Neutrophil (primary cell): ENCODE measurements around the gene CRAT.

Experiments
- H3K27ac ChIP-seq: fragments of 200-600 bp; sonication (generic); 2 replicates; pipeline ENCODE4 v1.5.1; 2016; ENCODE audit warnings: mild to moderate bottlenecking, moderate library complexity
- H3K27me3 ChIP-seq: fragments of 200-600 bp; sonication (generic); 2 replicates; pipeline ENCODE4 v1.6.0; 2016; ENCODE audit warnings: mild to moderate bottlenecking
- H3K36me3 ChIP-seq: fragments of 200-600 bp; sonication (generic); 2 replicates; pipeline ENCODE4 v1.5.1; 2017
- H3K4me1 ChIP-seq, 2 experiments: fragments of 200-600 bp in 1 of 2; sonication (generic) in 1 of 2; 1 replicate in 1 of 2; 2 replicates in 1 of 2; pipeline versions ENCODE4 v1.5.1 to v1.6.1; 2013 to 2016; ENCODE audit warnings: low read depth in 1 of 2, low read length in 1 of 2, mild to moderate bottlenecking in 1 of 2, moderate library complexity in 1 of 2; ENCODE audit not compliant: control insufficient read depth in 1 of 2, insufficient read depth in 1 of 2
- H3K4me3 ChIP-seq, 2 experiments: fragments of 200-600 bp in 1 of 2; sonication (generic) in 1 of 2; 1 replicate in 1 of 2; 2 replicates in 1 of 2; pipeline ENCODE4 v1.5.1; 2013 to 2016; ENCODE audit warnings: low read depth in 1 of 2, low read length in 1 of 2, mild to moderate bottlenecking in 1 of 2, moderate library complexity in 1 of 2
- H3K9me3 ChIP-seq: fragments of 200-600 bp; sonication (generic); 2 replicates; pipeline ENCODE4 v1.5.1; 2016
- CTCF ChIP-seq: fragments of 200-600 bp; sonication (generic); IDR thresholded peaks from 2 replicates; pipeline ENCODE4 v1.5.1; 2016; ENCODE audit warnings: antibody characterized with exemption

CRAT gene

GRCh38 chr9:129145316-129145715, 34.7 kb upstream of the CRAT start:
- no peak for TF ChIP-seq CTCF
- peaks cover 12 to 16% of the 10 kb centered on the region in 2 experiments for H3K4me1 ChIP-seq
- no peak overlapping the region for H3K4me3 ChIP-seq
- H3K27ac ChIP-seq, result no peak overlapping the region
- H3K27me3 ChIP-seq, result no peaks in the 10 kb centered on the region
- H3K36me3 ChIP-seq, result peaks cover 38% of the 10 kb centered on the region
- no peaks in the 10 kb centered on the region for H3K9me3 ChIP-seq

GRCh38 chr9:129143031-129143927, 32.7 kb upstream of the CRAT start:
- peak; percentile 74 for TF ChIP-seq CTCF
- H3K4me3 ChIP-seq, result no peak overlapping the region
- peaks cover 26 to 28% of the 10 kb centered on the region in 2 experiments for H3K4me1 ChIP-seq
- H3K9me3 ChIP-seq, result no peaks in the 10 kb centered on the region
- peaks cover 35% of the 10 kb centered on the region for H3K36me3 ChIP-seq
- H3K27ac ChIP-seq, result no peak overlapping the region
- no peaks in the 10 kb centered on the region for H3K27me3 ChIP-seq

GRCh38 chr9:129142138-129142935, 31.7 kb upstream of the CRAT start:
- Histone ChIP-seq H3K9me3 (no peaks in the 10 kb centered on the region), H3K36me3 (peaks cover 41% of the 10 kb centered on the region), H3K27ac (no peak overlapping the region), H3K4me1 (peaks cover 26 to 28% of the 10 kb centered on the region in 2 experiments), H3K27me3 (no peaks in the 10 kb centered on the region), H3K4me3 (no peak overlapping the region)
- no peak for TF ChIP-seq CTCF

GRCh38 chr9:129141066-129142041, 30.8 kb upstream of the CRAT start:
- peak overlapping the region; percentile 68 for H3K27ac ChIP-seq
- H3K27me3 ChIP-seq, result no peaks in the 10 kb centered on the region
- H3K9me3 ChIP-seq, result no peaks in the 10 kb centered on the region
- no peak overlapping the region for H3K4me3 ChIP-seq
- H3K36me3 ChIP-seq, result peaks cover 48% of the 10 kb centered on the region
- TF ChIP-seq CTCF, result no peak
- peaks cover 26 to 28% of the 10 kb centered on the region in 2 experiments for H3K4me1 ChIP-seq
